GM12801 (cell line): ENCODE measurements around the gene PDE4B.

Experiments
- CTCF ChIP-seq: IDR thresholded peaks from one replicate; pipeline ENCODE4 v1.5.1; 2011; ENCODE audit warnings: control low read depth; ENCODE audit not compliant: insufficient read length; ENCODE audit errors: extremely low read depth

The PDE4B gene

GRCh38 chr1:65813956-65814355, 21.3 kb downstream of the PDE4B start:
- TF ChIP-seq CTCF, result no peak

GRCh38 chr1:65814752-65815151, 22.1 kb downstream of the PDE4B start:
- no peak for TF ChIP-seq CTCF

- no peak for TF ChIP-seq CTCF
Observed at GRCh38 chr1:65817891-65818290, 25.2 kb downstream of the PDE4B start.

- TF ChIP-seq CTCF, result no peak
Observed at GRCh38 chr1:65818966-65819365, 26.3 kb downstream of the PDE4B start.

GRCh38 chr1:65820983-65821382, 28.3 kb downstream of the PDE4B start:
- TF ChIP-seq CTCF, result no peak

GRCh38 chr1:65821386-65821785, 28.7 kb downstream of the PDE4B start:
- no peak for TF ChIP-seq CTCF

GRCh38 chr1:65824103-65824502, 31.4 kb downstream of the PDE4B start:
- no peak for TF ChIP-seq CTCF

GRCh38 chr1:65825741-65826140, 33.0 kb downstream of the PDE4B start:
- TF ChIP-seq CTCF, result no peak
